GM18858 (cell line): ENCODE measurements around the gene UVSSA.
A peak's percentile ranks its signal among the peaks of the same experiment; 100 is the strongest.
"Not testable (repeated sequence)": the region's sequence is repeated elsewhere in the genome, so short reads cannot be mapped to it uniquely, and the experiment has no call there.

Source experiments
- ATAC-seq: cut with Tn5 transposase; IDR thresholded peaks from one replicate; pipeline ENCODE4 v1.9.1; 2021; ENCODE audit not compliant: unreplicated experiment

UVSSA gene

DNA sequence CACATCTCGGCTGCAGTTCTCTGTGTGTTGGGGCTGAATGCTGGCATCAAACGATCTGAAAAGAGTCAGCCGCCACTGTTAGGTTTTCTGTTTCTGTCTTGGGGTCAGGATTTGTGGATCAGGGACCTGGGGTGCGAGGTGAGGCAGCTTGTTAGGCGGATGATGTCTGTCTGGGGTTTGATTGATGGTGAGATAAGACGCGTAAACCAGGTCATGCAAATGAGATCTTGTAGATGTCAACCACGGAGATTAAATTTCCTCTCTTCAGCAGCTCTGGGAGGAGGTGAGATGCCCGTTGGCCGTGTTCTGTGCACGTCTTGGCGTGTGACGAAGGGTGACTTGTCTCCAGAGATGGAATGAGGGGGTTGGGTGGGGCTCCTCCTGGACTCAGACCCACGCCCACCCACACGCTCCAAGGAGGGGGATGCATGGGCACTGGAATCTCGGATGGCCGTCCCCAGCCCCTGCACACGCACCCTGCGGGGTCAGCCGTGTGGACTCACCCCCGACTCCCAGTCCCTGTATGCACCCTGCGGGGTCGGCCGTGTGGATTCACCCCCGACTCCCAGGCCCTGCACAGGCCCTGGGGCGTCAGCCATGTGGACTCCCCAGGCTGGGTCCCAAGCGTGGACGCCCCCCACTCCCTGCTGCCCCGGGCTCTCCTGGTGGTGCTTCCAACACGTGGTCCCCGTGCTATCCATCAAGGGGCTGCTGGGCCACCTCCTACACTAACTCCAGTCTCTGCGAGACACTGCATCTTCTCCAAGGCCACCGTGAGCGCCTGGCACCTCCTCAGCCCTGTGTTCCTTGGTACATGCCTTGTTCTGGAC, 16.0 kb upstream of the UVSSA start:
- ATAC-seq = no peak

DNA sequence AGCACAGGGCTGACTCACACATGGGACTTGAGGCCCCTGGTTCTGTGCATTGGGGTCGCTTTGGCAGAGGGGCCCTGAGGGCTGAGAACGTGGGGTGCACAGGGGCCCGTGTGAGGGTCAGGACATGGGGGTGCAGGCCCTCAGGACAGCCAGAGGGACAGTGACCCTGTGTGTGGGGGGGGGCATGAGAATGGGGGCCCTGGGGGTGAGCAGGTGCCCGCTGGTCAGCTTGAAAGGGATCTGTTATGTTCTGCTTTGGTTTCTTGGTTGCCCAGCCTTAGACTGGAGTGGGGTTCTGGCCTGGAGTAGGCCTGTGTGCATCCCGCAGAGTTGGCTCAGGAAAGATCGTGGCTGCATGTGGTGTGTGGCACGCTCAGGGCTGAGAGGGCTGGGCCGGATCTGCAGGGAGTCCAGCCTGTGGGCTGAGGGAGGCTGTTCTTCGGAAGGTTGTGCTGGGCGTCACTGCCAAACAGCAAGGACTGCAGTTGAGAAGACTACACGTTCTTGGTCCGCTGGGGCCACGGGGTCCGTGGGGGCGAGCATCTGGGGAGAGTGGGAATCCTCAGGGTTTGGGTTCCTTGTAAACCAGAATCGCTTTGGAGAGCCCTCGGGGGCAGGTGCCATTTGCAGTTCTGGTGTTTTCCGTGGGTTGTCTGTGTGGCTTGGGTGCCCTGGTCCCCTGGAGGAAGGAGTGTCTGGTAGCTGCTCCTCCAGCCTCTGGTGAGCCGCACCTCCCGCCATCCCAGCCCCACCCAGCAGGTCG, 15.2 kb upstream of the UVSSA start:
- no peak for ATAC-seq

DNA sequence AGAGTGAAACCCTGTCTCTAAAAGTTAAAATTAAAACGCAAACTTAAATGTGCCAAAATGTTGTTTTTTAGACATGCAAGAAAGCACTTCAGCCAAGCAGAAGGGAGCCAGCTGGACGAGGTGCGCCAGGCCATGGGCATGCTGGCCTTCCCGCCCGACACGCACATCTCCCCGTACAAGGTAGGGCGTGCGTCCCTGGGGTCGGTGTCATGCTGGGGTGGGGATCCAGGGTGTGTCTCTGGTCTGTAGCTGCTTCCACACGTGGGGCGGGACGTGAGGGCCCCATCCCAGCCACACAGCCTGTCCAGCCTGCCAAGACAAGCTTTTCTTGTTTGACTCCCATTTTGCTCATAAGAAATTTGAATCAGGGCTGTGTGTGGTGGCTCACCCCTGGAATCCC, 14.3 kb upstream of the UVSSA start:
- no peak for ATAC-seq

DNA sequence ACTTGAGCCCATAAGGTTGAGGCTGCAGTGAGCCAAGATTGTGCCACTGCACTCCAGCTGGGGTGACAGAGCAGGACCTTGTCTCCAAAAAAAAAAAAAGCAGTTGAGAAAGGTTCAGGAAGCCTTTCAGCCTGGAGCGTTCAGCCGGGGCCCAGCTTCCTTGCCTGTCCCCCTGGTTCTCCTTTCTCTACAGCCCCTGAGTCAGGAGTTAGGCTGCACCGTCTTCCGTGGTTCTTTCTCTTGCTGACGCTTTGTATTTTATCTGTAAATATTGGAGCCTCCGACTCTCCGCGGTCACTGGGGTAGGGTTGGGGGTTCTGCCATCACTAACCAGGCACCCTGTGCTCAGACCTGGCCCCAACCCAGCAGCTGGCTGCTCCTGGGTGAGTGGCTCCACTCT, 13.8 kb upstream of the UVSSA start:
- no peak for ATAC-seq

DNA sequence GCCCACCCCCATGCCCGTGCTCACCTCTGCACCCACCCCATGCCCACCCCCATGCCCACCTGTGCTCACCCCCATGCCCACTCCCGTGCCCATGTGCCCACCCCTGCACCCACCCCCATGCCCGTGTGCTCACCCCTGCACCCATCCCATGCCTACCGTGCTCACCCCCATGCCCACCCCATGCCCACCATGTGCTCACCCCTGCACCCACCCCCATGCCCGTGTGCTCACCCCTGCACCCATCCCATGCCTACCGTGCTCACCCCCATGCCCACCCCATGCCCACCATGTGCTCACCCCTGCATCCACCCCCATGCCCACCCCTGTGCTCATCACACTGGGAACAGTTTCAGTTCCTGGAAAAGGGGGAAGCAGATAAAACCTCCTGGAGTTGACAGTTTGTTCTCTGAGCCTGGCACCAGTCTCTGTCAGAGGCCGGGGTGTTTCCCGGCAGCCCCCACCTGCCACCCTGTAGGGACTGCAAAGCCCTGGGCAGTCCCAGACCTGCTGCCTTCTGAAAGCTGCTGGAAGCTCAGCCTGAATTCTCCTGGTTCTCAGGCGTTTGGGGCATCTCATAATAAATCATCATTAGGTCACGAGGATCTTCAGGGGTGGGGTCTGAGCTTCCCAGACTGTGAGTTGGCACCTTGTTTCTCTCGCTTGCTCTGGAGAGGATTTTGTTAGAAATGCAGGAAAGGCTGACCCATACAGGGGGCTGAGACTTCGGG, 13.0 kb upstream of the UVSSA start:
- ATAC-seq = not testable (repeated sequence)

DNA sequence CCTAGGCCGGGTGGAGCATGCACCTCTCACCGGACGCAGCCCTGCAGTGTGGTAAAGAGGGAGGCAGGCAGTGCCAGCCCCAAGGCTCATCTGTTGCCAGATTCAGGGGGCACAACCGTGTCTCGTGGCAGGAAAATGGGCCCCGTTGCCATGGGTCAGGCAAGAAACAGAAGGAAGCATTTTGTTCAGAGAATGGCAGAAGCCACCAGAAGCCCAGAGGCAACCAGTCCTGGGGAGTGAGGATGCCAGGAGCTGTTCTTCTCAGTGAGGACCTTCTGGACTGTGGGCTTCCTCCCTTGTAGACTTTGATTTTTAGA, 12.5 kb upstream of the UVSSA start:
- ATAC-seq = no peak

DNA sequence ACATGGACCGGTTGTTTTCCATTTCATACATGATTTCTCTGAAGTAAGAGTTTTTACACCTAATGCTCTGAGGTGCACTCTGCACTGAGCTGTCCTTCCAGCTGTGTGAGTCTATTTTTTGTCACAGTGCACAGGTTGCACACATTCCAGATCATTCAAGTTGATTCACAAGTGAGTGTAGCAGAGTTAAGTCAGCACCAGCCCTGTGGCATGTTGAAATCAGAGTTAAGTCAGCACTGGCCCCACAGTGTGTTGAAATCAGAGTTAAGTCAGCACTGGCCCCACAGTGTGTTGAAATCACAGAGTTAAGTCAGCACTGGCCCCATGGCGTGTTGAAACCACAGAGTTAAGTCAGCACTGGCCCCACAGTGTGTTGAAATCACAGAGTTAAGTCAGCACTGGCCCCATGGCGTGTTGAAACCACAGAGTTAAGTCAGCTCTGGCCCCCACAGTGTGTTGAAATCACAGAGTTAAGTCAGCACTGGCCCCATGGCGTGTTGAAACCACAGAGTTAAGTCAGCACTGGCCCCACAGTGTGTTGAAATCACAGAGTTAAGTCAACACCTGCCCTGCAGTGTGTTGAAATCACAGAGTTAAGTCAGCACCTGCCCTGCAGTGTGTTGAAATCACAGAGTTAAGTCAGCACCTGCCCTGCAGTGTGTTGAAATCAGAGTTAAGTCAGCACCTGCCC, 11.7 kb upstream of the UVSSA start:
- ATAC-seq = not testable (repeated sequence)

DNA sequence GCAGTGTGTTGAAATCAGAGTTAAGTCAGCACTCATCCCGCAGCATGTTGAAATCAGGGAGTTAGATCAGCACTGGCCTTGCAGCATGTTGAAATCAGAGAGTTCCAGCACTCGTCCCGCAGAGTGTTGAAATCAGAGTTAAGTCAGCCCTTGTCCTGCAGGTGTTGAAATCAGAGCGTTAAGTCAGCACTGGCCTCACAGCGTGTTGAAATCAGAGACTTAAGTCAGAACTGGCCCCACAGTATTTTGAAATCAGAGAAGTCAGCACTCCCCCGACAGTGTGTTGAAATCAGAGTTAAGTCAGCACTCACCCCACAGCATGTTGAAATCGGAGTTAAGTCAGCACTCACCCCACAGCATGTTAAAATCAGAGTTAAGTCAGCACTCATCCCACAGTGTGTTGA, 10.9 kb upstream of the UVSSA start:
- ATAC-seq = no peak

DNA sequence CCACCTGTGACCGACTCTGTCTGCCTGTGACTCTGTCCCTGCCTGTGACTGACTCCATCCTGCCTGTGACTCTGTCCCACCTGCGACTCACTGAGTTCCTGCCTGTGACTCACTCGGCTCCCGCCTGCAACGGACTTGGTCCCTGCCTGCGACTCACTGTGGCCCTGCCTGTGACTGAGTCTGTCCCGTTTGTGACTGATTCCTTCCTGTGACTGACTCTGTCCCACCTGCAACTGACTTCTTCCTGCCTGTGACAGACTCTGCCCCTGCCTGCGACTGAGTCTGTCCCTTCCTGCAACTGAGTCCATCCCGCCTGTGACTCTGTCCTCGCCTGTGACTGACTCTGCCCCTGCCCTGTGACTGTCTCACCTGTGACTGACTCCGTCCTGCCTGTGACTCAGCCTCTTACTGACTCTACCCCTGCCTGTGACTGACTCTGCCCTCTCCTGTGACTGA, 9.6 kb upstream of the UVSSA start:
- no peak for ATAC-seq

DNA sequence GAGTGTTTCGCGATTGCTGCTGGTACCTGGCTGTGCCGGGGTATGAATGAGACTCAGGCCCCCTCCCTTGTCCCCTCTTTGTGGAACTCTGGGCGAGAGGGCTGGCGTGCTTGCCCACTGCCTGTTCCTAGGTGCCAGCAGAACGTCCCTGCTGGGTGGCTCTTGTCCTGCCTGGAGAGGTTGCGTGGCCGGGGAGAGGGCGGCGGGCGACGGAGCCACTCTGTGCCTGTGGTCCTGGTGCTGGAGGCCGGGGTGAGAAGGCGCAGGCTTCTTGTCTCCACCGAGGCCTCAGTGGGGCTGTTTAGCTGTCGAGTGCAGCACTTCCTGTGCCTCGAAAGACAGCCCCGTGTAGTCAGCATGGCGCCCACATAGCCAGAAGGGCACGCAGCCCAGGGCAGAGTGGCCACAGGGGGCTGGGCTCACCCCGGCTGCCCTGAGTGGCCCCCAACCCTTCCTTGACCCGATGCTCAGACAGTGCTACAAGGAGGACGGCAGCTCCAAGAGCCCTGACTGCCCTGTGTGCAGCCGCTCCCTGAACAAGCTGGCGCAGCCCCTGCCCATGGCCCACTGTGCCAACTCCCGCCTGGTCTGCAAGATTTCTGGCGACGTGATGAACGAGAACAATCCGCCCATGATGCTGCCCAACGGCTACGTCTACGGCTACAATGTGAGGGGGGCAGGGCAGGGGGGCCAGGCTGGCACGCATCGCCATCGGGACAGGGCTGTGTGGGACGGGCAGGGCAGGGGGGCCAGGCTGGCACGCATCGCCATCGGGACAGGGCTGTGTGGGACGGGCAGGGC, 8.9 kb upstream of the UVSSA start:
- ATAC-seq = no peak

DNA sequence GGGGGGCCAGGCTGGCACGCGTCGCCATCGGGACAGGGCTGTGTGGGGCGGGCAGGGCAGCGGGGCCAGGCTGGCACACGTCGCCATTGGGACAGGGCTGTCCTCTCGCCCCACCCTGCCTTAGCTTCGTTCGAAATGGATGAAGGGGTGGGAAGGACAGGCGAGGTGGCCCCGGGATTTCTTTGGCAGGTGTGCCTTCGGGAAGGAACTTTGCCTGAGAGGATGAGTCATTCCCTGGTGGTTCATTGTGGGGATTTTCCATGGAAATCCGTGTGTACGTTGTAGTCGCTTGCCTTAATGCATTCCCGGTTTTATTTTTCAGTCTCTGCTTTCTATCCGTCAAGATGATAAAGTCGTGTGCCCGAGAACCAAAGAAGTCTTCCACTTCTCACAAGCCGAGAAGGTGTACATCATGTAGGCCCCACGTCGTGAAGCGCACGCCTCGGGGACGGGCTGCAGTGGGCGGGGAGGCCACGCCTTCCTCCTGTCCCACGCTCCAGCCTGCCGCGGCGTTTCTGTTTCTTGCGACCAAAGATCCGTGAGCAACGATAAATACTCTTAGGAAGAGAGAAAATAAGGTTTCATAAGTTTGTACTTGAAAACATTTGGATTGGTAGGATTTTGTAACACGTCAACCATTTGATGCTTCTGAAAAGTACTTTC, 8.1 kb upstream of the UVSSA start:
- no peak for ATAC-seq

DNA sequence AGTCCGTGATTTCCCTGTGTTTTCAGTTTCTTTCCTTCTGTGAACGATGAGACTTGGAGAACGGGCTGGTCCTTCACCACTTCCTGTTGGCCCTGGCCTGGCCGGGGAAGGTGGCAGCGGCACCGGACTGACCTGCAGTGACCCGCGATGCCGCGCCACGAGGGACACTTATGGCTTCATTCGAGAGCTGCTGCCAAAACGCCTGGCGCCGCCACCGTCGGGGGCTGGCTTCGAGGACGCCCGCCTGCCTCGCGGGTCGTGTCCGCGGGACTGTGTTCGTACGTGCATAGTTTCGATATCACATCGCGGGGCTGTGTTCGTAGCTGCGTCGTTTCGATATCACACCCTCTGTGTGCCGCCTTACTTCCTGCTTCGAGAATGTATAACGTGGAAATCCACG, 7.5 kb upstream of the UVSSA start:
- no peak for ATAC-seq

DNA sequence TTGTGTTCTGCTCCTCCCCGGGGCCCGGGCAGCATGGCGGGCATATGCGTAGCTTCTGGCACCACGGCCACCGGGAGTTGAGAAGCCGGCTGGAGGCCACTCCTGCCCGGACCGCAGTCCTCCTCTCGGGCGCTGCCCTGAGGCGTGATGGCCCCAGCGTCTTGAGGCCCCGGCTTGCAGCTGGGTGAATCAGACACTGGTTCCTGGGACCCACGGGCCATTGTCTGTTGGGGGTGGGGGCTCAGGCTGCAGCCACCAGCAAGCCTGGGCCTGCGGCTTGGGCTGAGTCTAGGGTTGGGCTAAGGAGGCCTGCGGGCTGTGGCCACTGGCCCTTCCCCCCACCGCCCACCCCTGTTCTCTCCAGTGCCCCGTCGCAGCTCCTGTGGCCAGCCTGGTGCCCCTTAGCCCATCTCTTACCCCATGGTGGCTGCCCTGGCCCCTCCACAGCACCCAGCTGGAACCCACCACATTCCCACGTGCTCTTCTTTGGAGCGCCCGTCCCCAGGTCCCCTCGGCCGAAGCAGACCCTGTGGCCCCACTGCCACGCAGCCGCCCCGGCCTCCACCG, 6.7 kb upstream of the UVSSA start:
- ATAC-seq = no peak

DNA sequence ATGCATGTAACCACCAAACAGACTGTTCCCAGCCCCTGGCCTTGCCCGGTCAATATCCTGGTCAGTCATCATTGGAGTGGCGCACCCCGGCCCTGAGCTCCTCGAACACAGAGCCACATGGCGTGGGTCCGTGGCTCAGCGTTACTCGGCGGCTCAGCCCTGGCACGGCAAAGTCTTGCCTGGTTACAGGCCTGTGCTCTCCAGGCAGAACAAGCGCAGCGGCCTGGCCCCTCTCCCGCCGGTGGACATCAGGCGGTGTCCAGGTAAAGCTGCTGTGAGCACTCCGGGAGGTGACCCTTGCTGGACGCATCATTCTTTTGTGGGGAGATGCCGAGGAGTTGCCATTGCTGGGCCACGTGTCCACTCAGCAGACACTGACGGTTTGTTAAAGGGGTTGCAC, 6.1 kb upstream of the UVSSA start:
- ATAC-seq = no peak

DNA sequence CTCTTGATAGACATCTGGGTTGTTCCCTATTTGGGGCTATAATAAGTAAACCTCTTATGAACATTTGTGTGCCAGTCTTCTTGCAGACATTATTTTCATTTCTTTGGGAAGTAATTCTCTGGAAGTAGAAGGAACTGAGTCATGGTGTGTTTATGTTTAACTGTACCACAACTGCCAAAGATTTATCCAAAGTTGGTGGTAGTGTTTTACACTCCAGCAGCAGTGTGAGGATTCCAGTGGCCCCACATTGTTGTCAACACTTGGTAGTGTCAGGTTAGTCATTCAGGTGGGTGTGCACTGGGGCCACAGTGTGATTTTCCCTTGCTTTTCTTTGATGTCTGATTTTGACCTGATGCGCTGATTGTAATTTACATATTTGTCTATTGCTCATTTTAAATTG, 5.0 kb upstream of the UVSSA start:
- ATAC-seq = no peak

DNA sequence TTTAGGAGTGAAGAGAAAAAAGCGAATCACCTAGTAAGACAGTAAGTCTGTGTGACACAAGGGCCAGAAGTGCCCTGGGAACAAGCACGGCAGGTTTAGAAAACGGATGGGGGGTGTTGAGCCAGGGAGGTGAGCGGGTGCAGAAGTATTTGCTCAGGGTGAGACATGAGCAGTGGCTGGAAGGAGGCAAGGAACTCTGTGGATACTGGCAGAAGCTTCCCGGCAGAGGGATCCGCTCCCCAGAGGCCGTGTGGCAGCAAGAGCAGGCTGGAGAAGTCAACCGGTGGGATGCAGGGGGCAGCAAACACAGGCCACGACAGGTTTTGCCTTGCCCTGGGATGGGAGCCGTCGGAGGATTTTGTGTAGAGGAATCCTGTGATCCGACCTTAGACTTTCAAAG, 2.3 kb upstream of the UVSSA start:
- ATAC-seq = no peak

DNA sequence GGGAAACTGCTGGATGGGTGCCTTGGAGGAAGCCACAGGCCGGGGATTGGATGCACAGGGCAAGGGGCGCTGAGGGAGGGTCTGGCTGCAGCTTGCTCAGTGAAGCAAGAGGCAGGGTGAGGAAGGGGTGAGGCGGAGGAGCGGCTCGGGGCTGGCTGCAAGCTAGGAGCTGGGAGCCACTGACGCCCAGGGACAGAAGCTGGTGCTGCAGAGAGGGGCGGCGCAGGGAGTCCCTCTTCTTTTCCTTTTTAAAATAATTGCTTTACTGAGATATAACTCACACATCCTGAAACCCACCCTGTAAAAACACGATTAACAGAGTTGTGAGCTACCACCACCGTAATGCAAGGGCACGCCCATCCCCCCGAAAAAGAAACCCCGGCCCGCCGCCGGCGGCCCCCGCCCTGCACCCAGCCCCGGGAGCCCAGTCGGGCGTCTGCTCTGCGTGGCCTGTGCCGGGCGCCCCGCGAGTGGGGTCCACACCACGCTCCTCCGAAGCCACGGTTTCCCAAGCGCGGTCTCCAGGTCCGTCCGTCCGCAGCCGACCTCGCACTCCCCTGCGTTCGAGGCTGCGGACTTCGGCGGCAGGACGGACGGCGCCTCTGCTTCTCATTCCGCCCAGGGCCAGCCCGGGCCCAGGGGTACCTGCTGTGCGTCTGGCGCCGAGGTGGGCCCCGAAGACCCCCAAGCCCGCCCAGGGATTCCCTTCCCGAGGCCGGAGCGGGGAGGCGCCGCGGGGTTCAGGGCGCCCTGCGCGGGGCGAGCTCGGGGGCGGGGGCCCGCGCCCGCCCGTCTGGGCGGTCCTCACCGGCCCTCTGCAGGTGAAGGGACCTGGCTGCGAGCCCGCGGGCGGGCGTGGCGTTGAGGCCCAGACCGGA, 866 bp upstream of the UVSSA start:
- ATAC-seq = peak; percentile 0

DNA sequence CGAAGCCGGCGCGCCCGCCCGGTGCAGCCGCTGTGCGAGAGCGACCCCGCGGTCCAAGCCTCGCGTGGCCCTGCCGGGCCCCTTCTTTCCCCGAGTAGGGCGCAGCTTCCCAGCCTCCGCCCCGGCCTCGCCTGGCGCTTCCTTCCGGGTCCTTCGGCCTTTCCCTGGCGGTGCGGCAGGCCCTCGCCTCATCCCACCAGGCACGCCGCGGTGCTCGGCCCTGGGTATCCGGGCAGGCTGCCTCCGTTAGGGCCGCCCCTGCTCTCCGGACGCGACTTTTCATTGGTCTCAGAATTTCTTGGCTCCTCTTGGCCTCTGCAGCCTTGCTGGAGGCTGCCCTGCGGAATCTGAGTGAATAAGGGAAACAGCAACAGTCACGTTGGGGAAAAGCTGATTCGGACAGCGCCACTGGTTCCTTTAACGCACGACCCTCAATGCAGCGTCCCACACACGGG, 429 bp downstream of the UVSSA start:
- ATAC-seq = peak; percentile 24
